Thymus (tissue), 11 donors: ENCODE measurements around the gene DNAJC5G. TPM values are rescaled to one million over a fixed set of nuclear protein-coding genes. Genes with fewer than 3 reads are reported as not detected.

Experiments used
- DNase-seq, 9 donors: peaks; one replicate each; pipeline ENCODE4 v3.0.0-alpha.2; 2013; ENCODE audit warnings: low spot score in 9 of 9, low read depth in 6 of 9, missing footprints in 1 of 9
- H3K27ac ChIP-seq, 2 donors: one replicate each; pipeline ENCODE4 v1.5.1; 2013; ENCODE audit warnings: control low read depth in 1 of 2, low read depth in 1 of 2, low read length in 1 of 2, mild to moderate bottlenecking in 1 of 2, moderate library complexity in 1 of 2
- H3K27me3 ChIP-seq, 2 donors: one replicate each; pipeline ENCODE4 v1.5.1; 2013; ENCODE audit warnings: low read length in 1 of 2; ENCODE audit not compliant: control insufficient read depth in 2 of 2, insufficient read depth in 1 of 2
- H3K36me3 ChIP-seq, 2 donors: one replicate each; pipeline ENCODE4 v1.5.1; 2013; ENCODE audit warnings: low read length in 1 of 2, mild to moderate bottlenecking in 1 of 2, moderate library complexity in 1 of 2; ENCODE audit not compliant: control insufficient read depth in 2 of 2, insufficient read depth in 2 of 2
- H3K4me1 ChIP-seq, 2 donors: one replicate each; pipeline ENCODE4 v1.5.1; 2013; ENCODE audit warnings: low read length in 2 of 2; ENCODE audit not compliant: control insufficient read depth in 2 of 2, insufficient read depth in 2 of 2
- H3K4me3 ChIP-seq, 2 donors: one replicate each; pipeline ENCODE4 v1.5.1; 2013; ENCODE audit warnings: low read length in 2 of 2, control low read depth in 1 of 2, mild to moderate bottlenecking in 1 of 2
- H3K9me3 ChIP-seq, 2 donors: one replicate each; pipeline ENCODE4 v1.5.1; 2013; ENCODE audit warnings: low read length in 1 of 2, mild to moderate bottlenecking in 1 of 2; ENCODE audit not compliant: control insufficient read depth in 2 of 2, insufficient read depth in 1 of 2
- WGBS: extraction: QIAGEN DNeasy Blood & Tissue Kit; methylation state at CpG from one replicate; pipeline ENCODE4 v1.1.7; 2013; 5-methylcytosine and 5-hydroxymethylcytosine counted together
- polyA plus RNA-seq: library from polyadenylated mRNA; stranded (reverse); fragments of 200-250 nt; gene quantifications from one replicate; pipeline ENCODE4 v1.2.3, GENCODE V29; 2013
- total RNA-seq: library from RNA; stranded (reverse); fragments of 120-200 nt; gene quantifications from one replicate; pipeline ENCODE4 v1.2.4, GENCODE V29; 2013
- donor health status: healthy.

Gene DNAJC5G
- total and polyA plus RNA-seq, 2 donors: 0.02 TPM; not detected in 1

GRCh38 chr2:27240406-27240805 is 34.8 kb upstream of the DNAJC5G start:
- Histone ChIP-seq H3K27me3 (no peaks in the 10 kb centered on the region), H3K4me3 (no peak overlapping the region), H3K9me3 (peaks cover 0 to 3% of the 10 kb centered on the region in 2 donors), H3K27ac (no peak overlapping the region), H3K4me1 (no peaks in the 10 kb centered on the region), H3K36me3 (peaks cover 87 to 91% of the 10 kb centered on the region in 2 donors)
- 91% methylated on average over 9 of the region's 9 CpGs for WGBS
- DNase-seq: no peak

GRCh38 chr2:27241761-27242613 is 33.2 kb upstream of the DNAJC5G start:
- Histone ChIP-seq H3K9me3 (peaks cover 0 to 3% of the 10 kb centered on the region in 2 donors), H3K4me1 (no peaks in the 10 kb centered on the region), H3K4me3 (no peak overlapping the region), H3K27me3 (no peaks in the 10 kb centered on the region), H3K36me3 (peaks cover 72 to 76% of the 10 kb centered on the region in 2 donors), H3K27ac (no peak overlapping the region)
- 79% methylated on average over 24 of the region's 24 CpGs for WGBS
- DNase-seq: no peak

GRCh38 chr2:27242614-27242951 is 32.6 kb upstream of the DNAJC5G start:
- 97% methylated on average over 16 of the region's 16 CpGs for WGBS
- Histone ChIP-seq H3K27ac (no peak overlapping the region), H3K36me3 (peaks cover 66 to 71% of the 10 kb centered on the region in 2 donors), H3K4me1 (no peaks in the 10 kb centered on the region), H3K27me3 (no peaks in the 10 kb centered on the region), H3K9me3 (no peaks in the 10 kb centered on the region), H3K4me3 (no peak overlapping the region)
- no peak for DNase-seq

- no peak for DNase-seq
- Histone ChIP-seq H3K4me1 (no peaks in the 10 kb centered on the region), H3K4me3 (no peak overlapping the region), H3K9me3 (no peaks in the 10 kb centered on the region), H3K36me3 (peaks cover 56 to 61% of the 10 kb centered on the region in 2 donors), H3K27ac (no peak overlapping the region), H3K27me3 (no peaks in the 10 kb centered on the region)
- 96% methylated on average over 19 of the region's 19 CpGs for WGBS
Measured at GRCh38 chr2:27243391-27244130, 31.7 kb upstream of the DNAJC5G start.

- DNase-seq: no peak
- Histone ChIP-seq H3K4me1 (peaks cover 0 to 3% of the 10 kb centered on the region in 2 donors), H3K9me3 (no peaks in the 10 kb centered on the region), H3K4me3 (no peak overlapping the region), H3K36me3 (peaks cover 42 to 48% of the 10 kb centered on the region in 2 donors), H3K27me3 (peaks cover 0 to 10% of the 10 kb centered on the region in 2 donors), H3K27ac (no peak overlapping the region)
- WGBS: 90% methylated on average over 10 of the region's 10 CpGs
Measured at GRCh38 chr2:27245116-27245515, 30.1 kb upstream of the DNAJC5G start.

- peaks cover 0 to 16% of the 10 kb centered on the region in 2 donors for H3K27me3 ChIP-seq
- H3K27ac ChIP-seq: no peak overlapping the region
- H3K36me3 ChIP-seq: peaks cover 37 to 43% of the 10 kb centered on the region in 2 donors
- H3K4me1 ChIP-seq: peaks cover 0 to 6% of the 10 kb centered on the region in 2 donors
- H3K9me3 ChIP-seq: no peaks in the 10 kb centered on the region
- 97% methylated on average over 4 of the region's 4 CpGs for WGBS
- no peak overlapping the region for H3K4me3 ChIP-seq
- no peak for DNase-seq
Measured at GRCh38 chr2:27245626-27246025, 29.6 kb upstream of the DNAJC5G start.

- WGBS: 85% methylated on average over 4 of the region's 4 CpGs
- Histone ChIP-seq H3K9me3 (no peaks in the 10 kb centered on the region), H3K27ac (no peak overlapping the region), H3K4me1 (peaks cover 0 to 6% of the 10 kb centered on the region in 2 donors), H3K36me3 (peaks cover 17 to 20% of the 10 kb centered on the region in 2 donors), H3K27me3 (peaks cover 0 to 29% of the 10 kb centered on the region in 2 donors), H3K4me3 (no peak overlapping the region)
- DNase-seq: no peak
Measured at GRCh38 chr2:27247893-27248292, 27.3 kb upstream of the DNAJC5G start.

GRCh38 chr2:27249159-27249890 is 25.9 kb upstream of the DNAJC5G start:
- H3K27me3 ChIP-seq: peaks cover 0 to 39% of the 10 kb centered on the region in 2 donors
- no peak for DNase-seq
- 77% methylated on average over 12 of the region's 12 CpGs for WGBS
- no peak overlapping the region for H3K4me3 ChIP-seq
- no peak overlapping the region for H3K27ac ChIP-seq
- peaks cover 2 to 6% of the 10 kb centered on the region in 2 donors for H3K36me3 ChIP-seq
- peaks cover 0 to 6% of the 10 kb centered on the region in 2 donors for H3K4me1 ChIP-seq
- H3K9me3 ChIP-seq: no peaks in the 10 kb centered on the region
